GM12874 (cell line): Measurements from ENCODE around the gene CACNA1H.

Experiments
- TF ChIP-seq, protein P1 (sequence below): IDR thresholded peaks from 2 replicates; pipeline ENCODE4 v1.5.1; 2011; ENCODE audit warnings: low read depth, mild to moderate bottlenecking, control low read depth, low read length, moderate library complexity; ENCODE audit not compliant: insufficient read depth

The CACNA1H gene

DNA sequence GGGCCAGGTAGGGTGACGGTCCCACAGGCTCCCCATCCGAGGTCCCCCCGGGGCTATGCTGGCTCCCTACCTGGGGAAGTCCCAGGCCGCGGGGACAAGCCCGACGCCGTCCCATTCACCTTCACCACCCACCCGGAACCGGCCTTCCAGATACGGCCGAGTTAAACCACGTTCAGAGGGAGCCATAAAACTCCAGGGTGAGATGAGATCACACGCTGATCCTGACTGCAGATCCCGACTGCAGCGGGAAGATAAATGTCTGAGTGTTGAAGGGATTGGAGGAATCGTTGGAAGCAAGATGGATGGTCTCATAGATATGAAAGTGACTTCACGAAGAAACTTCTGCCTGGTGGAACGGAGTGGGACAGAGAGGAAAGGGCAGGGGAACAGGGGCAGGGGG is 43.3 kb upstream of the CACNA1H start:
- TF ChIP-seq, protein P1, sequence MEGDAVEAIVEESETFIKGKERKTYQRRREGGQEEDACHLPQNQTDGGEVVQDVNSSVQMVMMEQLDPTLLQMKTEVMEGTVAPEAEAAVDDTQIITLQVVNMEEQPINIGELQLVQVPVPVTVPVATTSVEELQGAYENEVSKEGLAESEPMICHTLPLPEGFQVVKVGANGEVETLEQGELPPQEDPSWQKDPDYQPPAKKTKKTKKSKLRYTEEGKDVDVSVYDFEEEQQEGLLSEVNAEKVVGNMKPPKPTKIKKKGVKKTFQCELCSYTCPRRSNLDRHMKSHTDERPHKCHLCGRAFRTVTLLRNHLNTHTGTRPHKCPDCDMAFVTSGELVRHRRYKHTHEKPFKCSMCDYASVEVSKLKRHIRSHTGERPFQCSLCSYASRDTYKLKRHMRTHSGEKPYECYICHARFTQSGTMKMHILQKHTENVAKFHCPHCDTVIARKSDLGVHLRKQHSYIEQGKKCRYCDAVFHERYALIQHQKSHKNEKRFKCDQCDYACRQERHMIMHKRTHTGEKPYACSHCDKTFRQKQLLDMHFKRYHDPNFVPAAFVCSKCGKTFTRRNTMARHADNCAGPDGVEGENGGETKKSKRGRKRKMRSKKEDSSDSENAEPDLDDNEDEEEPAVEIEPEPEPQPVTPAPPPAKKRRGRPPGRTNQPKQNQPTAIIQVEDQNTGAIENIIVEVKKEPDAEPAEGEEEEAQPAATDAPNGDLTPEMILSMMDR, result no peak

DNA sequence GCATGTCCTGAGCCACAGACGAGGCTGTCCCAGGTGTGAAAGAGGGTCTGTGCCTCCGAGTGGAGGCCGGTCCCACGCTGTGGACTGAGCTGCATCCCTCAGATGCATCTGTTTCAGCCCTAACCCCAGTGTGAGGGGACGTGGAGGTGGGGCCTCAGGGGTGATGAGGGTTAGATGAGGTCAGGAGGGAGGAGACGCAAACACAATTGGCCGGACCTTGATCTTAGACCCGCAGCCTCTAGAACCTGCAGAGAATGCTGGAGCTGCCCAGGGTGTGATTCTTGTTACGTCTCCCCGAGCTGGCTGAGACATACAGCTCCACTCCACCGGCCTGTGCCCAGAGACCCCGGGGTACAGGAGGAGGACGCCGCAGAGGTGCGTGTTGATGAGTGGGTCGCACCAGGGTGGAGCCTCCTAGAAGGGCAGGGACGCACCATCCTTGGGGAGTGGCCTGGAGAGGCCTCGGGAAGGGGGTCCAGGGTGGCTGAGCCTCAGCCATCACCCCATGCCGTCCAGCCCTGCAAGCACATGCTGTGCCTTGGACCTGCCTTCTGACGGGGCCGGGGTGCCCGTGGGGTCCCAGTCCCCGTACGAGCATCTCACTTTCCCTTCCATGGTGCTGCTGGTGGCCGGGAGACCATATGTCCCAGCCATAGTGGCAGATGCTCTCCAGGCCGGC is 40.3 kb upstream of the CACNA1H start:
- TF ChIP-seq, protein P1, result no peak

- TF ChIP-seq, protein P1, result no peak
Observed at GRCh38 chr16:1113489-1113888, 39.4 kb upstream of the CACNA1H start.

GRCh38 chr16:1113889-1114526 is 38.9 kb upstream of the CACNA1H start:
- TF ChIP-seq, protein P1, result no peak

DNA sequence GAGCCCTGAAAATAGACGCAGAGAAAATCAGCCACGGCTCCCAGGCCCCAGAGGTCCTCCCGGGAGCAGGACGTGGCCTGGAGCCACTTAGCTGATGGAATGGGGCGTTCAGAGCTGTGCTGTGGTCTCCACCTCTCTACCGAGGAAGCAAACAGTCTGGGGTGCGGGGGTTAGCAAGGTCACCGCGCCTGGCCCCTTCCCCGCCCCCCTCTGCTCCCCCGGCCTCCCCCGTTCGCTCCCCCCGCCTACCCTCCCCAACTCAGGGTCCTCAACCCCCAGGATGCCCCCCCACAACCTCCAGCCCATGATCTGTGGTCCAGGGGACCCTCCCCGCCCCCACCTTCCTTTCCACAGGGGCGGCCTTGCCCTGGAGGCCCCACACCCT is 36.2 kb upstream of the CACNA1H start:
- TF ChIP-seq, protein P1, result no peak

DNA sequence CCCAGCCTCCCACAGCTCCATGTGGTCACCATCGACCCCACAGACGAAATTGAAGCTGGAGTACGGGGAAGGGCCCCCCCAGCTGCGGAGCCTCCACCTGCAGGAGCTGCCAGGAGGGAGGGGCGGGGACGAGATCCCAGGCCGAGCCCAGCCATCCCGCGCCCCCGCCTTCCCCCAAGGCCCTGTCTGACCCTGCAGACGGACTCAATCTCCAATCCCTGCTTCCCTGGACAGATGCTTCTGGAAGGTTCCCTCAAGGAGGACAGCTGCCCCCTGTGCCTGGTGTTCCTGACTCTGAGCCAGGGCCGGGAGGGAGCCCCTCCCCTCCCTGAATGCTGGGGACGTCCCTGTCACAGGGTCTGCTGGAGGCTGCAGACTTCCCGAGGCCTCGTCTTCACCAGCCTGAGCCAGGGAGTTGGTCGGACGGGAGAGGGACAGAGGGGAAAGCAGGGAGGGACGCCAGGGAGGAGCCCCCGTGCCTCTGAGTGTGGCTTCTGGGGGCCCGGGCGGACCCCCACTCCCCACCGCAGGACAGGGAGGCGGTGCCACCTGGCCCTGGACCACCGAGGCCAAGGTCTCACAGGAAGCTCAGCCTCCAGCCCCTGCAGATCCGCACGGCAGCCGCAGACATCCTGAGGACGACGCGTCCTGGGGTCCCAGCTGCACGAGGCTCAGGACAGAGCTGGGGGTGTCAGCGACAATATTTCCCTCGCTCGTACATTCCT is 35.6 kb upstream of the CACNA1H start:
- TF ChIP-seq, protein P1, result no peak

DNA sequence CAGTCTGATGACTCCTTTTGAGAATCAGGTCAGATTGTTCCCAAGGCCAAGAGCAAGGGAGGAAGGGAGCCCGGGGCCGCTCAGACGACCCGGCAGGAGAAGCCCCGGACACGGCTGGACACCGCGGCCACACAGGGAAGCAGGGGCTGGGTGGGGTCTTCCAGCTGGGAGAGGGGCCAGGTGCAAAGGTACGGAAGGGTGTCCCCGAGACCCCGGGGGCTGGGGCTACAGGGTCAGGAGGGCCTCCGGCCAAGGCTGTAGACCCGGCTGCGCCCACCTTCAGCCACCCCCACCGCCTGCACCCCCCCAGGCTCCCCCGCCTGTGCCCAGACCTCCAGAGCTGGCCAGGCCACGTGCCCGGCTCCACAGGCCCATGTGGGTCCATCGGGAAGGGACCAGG is 35.0 kb upstream of the CACNA1H start:
- TF ChIP-seq, protein P1, result no peak
